ENCODE measurements around the gene MYLK.

DNA sequence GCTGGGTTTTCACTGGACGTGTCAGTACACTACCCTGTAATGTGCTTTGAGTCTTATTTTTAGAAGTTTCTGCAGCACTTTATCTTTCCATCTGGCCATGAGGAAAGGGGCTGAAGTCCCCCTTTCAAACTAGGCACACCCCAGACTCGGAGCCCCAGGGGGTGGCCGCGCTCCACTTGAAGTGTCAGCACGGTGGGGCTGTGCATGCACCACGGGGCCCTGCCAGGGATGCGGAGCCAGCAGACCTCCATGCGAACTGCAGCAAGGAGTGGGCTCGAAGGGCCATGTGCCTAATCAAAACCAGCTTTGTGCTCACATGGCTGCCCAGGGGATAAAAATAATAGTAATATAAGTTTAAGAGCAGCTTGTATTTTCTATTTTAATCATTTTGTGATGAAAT is 198.4 kb downstream of the MYLK start:
- TF ChIP-seq POLR2AphosphoS5 (IDR thresholded peaks at IDR 0.05; ENCODE audit: borderline replicate concordance, low read depth, low read length) (no peak), EZH2 (IDR thresholded peaks at IDR 0.05) (no peak), FOXP2 (optimal IDR thresholded peaks at IDR 0.05; ENCODE audit: control extremely low read depth, extremely low read length, insufficient read depth) (no peak)

All from SK-N-MC (cell line).